ENCODE data around the gene PUM2.

The PUM2 gene

DNA sequence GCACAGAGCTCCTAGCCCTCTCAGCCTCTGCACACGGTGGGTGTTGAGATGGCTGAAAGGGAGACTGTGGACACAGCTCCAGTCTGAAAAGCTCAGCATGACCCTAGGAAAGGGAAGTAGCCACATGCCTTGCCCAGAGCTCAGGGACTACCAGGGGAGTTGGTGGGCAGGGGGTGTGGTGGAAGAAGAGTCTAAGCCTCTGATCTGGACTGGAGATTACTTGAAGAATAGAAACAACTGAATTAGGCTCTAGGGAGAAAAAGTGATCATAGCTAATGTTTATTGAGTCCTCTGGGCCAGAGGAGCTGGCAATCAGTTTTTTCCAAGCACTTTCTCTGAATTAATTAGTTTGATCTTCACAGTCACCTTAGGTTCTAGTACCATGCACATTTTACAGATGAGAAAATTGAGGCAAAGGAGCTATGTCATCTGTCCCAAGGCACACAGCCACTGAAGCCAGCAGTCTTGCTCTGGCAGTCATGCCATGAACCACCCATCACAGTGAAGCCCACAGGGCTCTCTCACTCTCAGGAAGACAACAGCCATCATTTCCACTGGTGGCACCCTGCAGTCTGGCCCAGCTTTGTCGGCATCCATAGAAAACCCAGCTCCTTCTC is 136.0 kb downstream of the PUM2 start:
- ATAC-seq (no peak), DNase-seq (no peak)
- Mint-ChIP-seq H3K27ac (no peak overlapping the region), H3K4me3 (no peak overlapping the region), H3K27me3 (peaks cover 6% of the 10 kb centered on the region), H3K4me1 (no peaks in the 10 kb centered on the region), H3K9me3 (no peaks in the 10 kb centered on the region)

DNA sequence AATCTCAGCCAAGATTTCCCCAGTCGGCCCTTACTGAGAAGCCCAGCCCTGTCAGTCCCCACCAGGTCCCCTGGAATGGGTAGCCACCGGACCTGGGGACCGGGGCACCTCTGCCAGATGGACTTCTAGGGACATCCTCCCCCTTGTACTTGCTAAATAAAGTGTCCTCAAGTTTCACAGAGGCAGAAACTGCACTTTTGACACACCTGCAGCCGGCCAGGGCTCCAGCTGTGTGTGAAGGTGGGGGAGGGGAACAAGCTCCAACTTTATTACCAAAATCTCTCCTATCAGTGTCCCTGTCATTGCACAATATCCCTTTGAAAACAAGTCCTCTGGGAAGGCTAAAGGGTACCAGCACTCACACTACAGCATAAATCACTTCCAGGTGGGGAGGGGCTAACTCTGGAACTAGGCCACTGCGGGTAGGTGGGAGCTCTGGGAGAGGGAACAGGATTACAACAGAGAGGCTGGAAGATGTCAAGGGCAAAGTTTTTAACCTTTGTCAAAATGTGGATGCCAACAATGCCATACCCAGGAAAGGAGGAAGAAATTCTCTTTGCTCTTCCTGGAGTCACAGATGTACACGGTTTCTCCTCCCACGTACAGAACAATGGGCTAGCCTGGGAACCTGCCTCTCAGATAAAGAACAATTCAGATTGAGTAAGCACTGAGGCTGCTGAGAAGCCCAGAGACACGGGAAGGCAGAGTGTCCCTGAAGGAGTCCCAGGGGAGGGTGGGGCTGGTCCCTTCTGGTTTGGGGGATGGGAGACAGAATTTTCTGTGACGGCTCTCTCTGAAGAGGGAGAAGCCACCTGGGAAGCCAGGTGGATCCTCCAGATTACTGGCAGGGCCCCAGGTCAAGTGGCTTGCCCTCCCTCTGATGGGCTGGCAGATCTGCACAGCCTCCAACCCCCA is 136.7 kb downstream of the PUM2 start:
- Mint-ChIP-seq H3K4me1 (no peaks in the 10 kb centered on the region), H3K27ac (no peak overlapping the region), H3K9me3 (no peaks in the 10 kb centered on the region), H3K27me3 (no peaks in the 10 kb centered on the region), H3K4me3 (no peak overlapping the region)
- DNase-seq (no peak), ATAC-seq (no peak)

DNA sequence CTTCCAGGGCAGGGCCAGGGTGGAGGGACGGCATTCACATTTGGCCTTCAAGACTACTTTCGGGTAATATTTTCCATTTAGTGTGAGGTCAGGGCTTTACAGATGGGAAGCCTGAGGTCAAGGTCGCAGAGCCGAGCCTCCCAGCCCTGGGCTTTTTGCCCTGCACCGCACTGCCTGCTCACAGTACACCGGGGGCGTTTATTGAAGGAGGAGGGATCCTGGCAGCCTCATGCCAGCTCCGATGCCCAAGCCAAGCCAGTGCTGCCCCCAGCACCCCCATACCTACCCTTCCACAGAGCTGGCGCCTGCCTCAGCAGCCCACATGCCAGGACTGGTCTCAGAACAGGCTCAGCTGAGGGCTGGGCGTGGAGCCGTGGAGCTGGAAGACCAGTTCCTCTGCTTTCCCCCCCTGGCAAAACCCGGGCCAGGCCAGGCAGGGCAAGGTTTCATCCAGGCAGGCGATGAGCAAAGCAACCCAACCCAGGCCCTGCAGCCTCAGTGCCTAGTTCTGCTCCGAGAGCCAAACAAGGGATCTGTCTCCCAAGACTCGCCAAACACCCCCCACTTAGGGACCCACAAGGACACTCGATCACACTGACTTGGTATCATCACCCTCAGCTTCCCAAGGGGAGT is 137.7 kb downstream of the PUM2 start:
- Mint-ChIP-seq H3K4me1 (no peaks in the 10 kb centered on the region), H3K27me3 (no peaks in the 10 kb centered on the region), H3K9me3 (no peaks in the 10 kb centered on the region), H3K27ac (no peak overlapping the region), H3K4me3 (no peak overlapping the region)
- ATAC-seq = no peak
- no peak for DNase-seq

DNA sequence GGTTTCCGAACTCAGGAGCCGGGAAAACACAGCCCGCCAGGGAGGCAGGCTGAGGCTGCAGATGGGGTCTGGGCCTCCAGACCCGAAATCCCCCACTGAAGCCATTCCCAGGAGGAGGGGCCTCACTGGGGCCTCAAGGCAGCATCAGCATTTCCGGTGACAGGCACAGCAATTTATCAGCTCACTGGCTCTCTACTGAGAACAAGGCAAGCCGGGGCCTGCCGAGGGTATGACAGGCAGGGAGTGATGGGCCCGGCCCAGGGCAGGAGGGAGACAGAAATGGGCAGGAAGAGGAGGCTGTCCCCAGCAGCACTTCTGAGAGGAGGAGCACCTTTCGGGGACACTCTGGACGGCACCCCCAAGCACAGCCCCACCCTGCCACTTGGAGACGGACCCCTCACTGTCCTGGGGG is 138.2 kb downstream of the PUM2 start:
- no peaks in the 10 kb centered on the region for H3K27me3 Mint-ChIP-seq
- H3K4me3 Mint-ChIP-seq = no peak overlapping the region
- no peaks in the 10 kb centered on the region for H3K9me3 Mint-ChIP-seq
- DNase-seq = no peak
- H3K4me1 Mint-ChIP-seq = no peaks in the 10 kb centered on the region
- ATAC-seq = no peak
- H3K27ac Mint-ChIP-seq = peak overlapping the region in 1 of 2 donors; percentile 19

DNA sequence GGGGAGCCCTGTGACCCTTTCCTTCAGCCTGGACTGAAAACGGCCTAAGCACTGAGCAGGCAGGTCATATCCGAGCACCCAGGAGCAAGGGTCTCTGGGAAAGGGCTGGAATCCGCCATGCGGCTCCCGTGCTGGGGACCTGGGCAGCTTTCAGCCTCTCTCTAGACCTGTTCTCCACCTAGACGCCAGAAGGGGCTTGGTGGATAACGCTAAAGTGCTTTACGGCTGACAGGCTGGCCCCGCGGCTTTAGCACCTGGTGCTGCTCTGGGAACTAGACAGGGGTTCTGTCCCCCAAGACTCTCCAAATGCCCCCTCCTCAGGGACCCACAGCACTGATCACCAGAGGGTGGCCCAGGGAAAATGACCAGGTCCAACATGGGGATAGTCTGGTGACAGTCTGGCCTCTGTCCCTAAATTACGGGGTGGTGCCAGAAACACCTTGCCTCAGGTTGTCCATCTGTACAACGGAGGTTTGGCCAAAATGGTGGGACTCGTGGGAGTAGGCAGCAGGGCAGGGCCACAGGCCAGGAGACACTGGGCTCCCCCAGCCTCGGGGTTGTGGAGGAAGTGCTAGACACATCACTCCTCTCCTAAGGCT is 138.7 kb downstream of the PUM2 start:
- H3K4me1 Mint-ChIP-seq = no peaks in the 10 kb centered on the region
- DNase-seq (no peak), ATAC-seq (no peak)
- H3K27ac Mint-ChIP-seq = peak overlapping the region in 1 of 2 donors; percentile 13
- H3K9me3 Mint-ChIP-seq = no peaks in the 10 kb centered on the region
- no peak overlapping the region for H3K4me3 Mint-ChIP-seq
- H3K27me3 Mint-ChIP-seq = no peaks in the 10 kb centered on the region

DNA sequence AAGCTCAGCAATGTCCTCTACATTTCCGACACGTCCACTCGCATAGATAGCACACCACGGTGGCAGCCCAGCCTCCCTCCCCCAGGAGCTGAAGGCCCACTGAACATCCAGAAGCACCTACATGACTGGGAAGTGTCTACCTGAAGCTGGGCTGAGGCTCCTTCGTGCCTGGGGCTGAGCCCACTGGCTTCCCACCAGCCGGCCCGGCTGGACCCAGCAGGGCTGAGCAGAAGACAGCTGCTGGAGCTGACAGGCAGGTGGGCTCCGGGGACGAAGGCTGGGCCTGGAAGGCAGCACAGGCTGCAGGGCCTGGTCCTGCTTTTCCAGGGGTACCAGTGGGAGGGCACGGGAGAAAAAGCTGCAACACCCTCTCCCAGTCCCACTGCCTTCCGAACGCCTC is 139.2 kb downstream of the PUM2 start:
- Mint-ChIP-seq H3K27ac (peak overlapping the region in 1 of 2 donors; percentile 13), H3K9me3 (no peaks in the 10 kb centered on the region), H3K4me1 (no peaks in the 10 kb centered on the region), H3K4me3 (no peak overlapping the region), H3K27me3 (no peaks in the 10 kb centered on the region)
- ATAC-seq (no peak), DNase-seq (no peak)

DNA sequence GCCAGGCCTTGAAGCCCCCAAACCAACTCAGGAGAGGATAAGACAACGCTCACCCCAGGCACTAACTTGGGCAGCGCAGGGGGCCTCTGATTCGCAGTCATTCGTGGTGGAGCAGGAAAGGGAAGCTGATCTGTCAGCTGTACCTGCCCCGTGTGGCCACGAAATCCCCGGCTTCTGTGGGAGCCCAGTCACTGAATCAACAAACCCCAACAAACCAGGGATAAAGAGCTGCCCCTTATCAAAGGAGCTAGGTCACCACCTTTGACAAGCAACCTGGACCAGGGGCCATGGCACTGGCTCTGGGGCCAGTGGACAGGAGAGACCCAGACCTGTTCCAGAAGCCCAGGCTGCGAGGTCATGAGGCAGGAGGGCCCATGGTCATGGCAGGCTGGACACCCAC is 140.2 kb downstream of the PUM2 start:
- no peak overlapping the region for H3K27ac Mint-ChIP-seq
- H3K9me3 Mint-ChIP-seq = no peaks in the 10 kb centered on the region
- H3K4me1 Mint-ChIP-seq = no peaks in the 10 kb centered on the region
- H3K4me3 Mint-ChIP-seq = no peak overlapping the region
- DNase-seq = no peak
- H3K27me3 Mint-ChIP-seq = no peaks in the 10 kb centered on the region
- ATAC-seq = no peak

DNA sequence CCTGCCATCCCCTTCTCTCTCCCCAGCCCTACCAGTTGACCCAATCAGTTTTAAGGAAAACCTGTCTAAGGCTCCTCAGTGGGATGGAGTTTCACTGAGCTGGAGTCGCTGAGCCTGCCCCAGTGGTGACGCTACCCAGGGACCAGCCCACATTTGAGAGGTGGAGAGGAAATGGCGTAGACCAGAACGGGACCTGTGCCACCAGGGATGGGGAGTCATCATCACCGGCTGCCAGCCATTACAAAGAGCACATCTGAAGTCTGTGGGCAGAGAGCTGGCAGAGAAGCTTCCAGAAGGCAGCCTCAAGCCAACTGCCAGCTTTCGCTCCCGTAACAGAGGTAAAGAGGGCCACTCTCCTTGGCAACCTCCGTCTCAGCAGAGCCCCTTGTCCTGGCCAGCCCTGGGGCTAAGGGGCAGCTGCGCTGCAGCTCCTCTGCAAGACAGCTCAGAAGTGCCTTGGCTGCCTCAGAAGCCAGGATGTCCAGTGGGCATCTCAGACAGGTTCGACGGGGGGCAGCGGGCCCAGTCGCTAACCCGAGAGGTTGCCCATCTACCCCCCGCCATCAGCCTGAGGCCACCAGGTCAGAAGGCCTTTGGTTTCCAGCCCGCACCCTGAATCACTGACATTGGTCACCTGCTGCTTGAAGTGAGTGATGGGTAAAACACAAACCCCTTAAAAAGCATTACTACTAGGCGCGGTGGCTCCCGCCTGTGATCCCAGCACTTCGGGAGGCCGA is 141.1 kb downstream of the PUM2 start:
- no peaks in the 10 kb centered on the region for H3K4me1 Mint-ChIP-seq
- no peaks in the 10 kb centered on the region for H3K27me3 Mint-ChIP-seq
- H3K4me3 Mint-ChIP-seq = no peak overlapping the region
- no peak for ATAC-seq
- no peak overlapping the region for H3K27ac Mint-ChIP-seq
- H3K9me3 Mint-ChIP-seq = no peaks in the 10 kb centered on the region
- no peak for DNase-seq

DNA sequence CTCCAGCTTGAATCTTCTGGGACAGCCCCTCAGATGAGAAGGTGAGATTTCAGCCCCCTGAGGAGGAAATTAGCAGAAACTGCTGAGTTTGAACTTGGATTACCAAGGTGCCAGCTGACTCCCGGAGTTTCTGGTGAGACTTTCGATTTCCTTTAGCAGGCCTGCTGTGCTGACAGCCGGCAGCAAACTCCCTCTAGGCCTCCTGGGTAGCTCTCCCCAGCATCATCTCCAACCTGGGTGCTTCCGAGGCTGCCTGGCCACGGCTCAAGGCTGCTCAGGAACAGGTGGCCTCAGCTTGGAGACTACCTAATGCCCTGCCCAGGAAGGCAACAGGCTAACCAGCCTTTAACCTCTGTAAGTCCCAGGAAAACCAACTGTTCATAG is 142.2 kb downstream of the PUM2 start:
- no peak for DNase-seq
- Mint-ChIP-seq H3K4me1 (no peaks in the 10 kb centered on the region), H3K27me3 (no peaks in the 10 kb centered on the region), H3K27ac (no peak overlapping the region), H3K4me3 (no peak overlapping the region), H3K9me3 (no peaks in the 10 kb centered on the region)
- ATAC-seq = no peak

DNA sequence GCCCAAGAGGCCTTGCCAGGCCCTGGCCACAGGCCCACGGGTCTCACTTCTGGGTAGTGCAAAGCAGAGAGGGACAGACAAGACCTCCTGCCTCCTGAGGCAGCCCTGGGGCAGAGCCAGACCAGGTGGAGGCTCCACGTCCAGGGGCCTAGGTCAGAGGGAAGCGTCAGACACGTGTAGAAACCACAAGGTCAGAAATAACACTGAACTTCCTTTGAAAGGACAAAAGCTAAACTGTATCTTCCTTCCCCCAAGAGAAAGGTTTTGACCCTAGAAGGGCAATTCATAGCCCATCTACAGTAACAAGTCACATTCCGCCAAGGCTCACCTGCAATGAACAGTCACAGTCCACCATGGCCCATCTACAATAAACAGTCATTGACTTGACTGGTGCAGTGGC is 143.6 kb downstream of the PUM2 start:
- Mint-ChIP-seq H3K27me3 (no peaks in the 10 kb centered on the region), H3K27ac (no peak overlapping the region), H3K9me3 (no peaks in the 10 kb centered on the region), H3K4me1 (no peaks in the 10 kb centered on the region), H3K4me3 (no peak overlapping the region)
- no peak for ATAC-seq
- DNase-seq = no peak

DNA sequence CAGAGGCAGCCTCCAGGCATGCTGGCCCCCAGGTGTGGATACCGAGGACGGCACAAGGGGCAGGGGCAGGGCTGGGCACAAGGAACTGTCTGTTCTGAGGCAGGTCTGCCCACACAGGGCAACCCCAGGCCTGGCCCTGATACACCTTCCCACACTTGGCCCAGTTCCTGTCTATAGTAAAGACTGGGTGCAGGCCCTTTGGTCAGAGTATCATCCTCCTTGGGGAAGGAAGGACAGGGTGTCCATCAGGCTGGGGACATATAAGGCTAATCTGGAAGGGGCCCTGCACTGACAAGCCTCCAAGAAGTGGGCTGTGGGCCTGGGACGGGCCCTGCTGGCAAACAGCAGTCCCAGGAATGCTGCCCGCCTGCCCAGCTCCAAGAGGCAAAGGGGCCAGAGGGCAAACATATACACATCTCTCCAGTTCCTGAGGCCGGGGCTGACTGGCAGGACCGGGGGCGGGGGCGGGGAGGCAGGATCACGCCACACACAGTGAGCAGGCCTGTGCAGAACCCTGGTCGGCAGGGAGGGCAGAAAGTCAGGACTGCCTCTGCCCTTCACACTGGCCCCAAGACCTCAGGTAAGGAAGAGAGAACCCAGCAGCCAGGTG is 144.6 kb downstream of the PUM2 start:
- Mint-ChIP-seq H3K4me1 (no peaks in the 10 kb centered on the region), H3K4me3 (no peak overlapping the region), H3K27me3 (no peaks in the 10 kb centered on the region), H3K27ac (no peak overlapping the region), H3K9me3 (no peaks in the 10 kb centered on the region)
- DNase-seq = no peak
- ATAC-seq = no peak

DNA sequence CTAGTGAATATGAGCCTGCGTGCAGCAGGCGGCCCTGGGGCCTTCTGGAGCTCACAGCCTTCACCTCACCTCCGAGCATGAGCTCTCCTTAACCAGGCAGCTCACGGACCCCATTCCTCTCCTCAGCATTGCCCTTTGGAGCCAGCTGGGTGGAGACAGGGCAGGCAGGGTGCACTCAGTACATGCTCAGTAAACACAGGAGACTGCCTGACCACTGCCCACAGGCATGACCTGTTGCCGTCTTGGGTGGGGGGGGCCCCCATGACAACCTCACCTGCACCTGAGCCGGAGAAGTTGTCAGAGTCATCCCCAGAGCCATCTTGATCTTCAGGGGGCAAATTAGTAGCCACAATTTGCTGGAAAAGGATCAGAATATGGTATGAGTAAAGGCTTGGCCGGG is 145.6 kb downstream of the PUM2 start:
- H3K4me3 Mint-ChIP-seq = no peak overlapping the region
- H3K4me1 Mint-ChIP-seq = no peaks in the 10 kb centered on the region
- no peak overlapping the region for H3K27ac Mint-ChIP-seq
- ATAC-seq (no peak), DNase-seq (no peak)
- no peaks in the 10 kb centered on the region for H3K9me3 Mint-ChIP-seq
- H3K27me3 Mint-ChIP-seq = no peaks in the 10 kb centered on the region

DNA sequence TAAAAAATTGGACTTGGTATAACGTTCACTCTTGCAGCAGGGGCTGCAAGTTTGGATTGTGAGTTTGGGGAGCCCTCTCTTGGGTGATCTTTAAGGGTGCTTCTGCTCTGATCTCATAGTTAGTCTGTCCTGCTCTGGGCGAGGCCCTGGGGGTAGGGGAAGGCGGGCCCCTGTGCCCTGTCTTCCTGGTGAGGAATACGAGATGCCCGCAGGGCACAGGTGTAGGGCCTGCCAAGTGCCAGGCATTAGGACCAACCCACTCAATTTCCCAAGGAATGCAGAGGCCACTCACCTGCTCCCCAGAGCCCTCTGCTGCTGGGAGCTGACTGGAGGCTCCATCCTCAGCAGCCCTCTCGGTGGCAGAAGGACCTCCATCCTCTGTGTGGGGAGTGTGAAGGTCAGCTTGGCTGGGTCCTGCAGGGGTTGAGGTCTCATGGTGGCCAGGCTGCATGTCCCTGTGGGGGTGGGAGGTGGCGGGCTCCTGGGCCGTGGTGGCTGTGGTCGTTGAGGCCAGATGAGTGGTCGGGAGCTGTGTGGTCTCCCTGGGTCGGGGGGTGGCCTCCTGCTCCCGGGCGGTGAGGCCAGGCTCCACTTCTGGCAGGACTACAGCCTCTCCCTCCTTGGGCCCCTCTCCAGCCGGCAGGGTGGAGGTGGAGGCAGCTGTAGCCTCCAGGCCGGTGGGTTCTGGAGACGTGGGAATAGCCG is 147.0 kb downstream of the PUM2 start:
- Mint-ChIP-seq H3K27ac (peak overlapping the region in 1 of 2 donors; percentile 27), H3K9me3 (no peaks in the 10 kb centered on the region), H3K4me3 (no peak overlapping the region), H3K27me3 (peaks cover 10% of the 10 kb centered on the region), H3K4me1 (no peaks in the 10 kb centered on the region)
- ATAC-seq = no peak
- no peak for DNase-seq

DNA sequence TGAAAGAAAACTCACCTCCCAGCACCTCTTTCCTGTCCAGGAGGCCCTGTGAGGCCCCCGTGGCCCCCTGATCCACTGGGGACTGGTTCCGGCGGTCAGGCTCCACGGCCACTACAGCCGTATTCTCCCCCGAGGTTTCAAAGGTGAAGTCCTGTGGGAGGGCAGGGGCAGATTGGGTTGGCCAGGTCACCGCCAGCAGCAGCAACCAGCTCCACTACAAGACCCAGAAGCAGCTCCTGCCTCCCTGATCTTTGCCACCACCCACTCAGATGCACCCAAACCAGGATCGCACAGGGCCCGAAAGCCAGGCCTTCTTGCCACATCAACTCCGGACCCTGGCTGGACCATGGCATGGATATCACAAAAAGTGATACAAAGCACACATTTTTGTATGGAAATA is 147.6 kb downstream of the PUM2 start:
- ATAC-seq (no peak), DNase-seq (no peak)
- no peak overlapping the region for H3K4me3 Mint-ChIP-seq
- no peaks in the 10 kb centered on the region for H3K4me1 Mint-ChIP-seq
- no peak overlapping the region for H3K27ac Mint-ChIP-seq
- peaks cover 11% of the 10 kb centered on the region for H3K27me3 Mint-ChIP-seq
- H3K9me3 Mint-ChIP-seq = no peaks in the 10 kb centered on the region

DNA sequence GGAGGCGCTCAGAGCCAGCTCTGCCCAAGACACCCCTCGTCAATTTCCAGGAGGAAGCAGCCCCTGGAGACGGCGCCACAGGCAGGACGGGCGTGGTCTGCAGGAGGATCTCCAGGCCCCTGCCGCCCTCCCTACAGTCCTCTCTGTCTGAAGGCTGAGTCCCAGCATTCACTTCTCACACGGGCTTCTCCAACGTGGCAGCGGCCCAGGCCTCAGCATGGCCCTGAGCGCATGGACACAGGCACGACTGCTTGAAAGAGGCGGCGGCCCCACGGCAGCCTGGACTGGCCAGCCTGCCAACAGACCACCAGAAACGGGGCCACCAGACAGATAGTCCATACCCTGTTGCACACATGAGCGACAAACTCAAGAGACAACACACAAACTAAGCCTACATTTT is 149.0 kb downstream of the PUM2 start:
- Mint-ChIP-seq H3K4me1 (no peaks in the 10 kb centered on the region), H3K9me3 (no peaks in the 10 kb centered on the region)

More for the DNA sequence above, 149.0 kb downstream of the PUM2 start:
- ATAC-seq = no peak
- Mint-ChIP-seq H3K27me3 (peaks cover 11% of the 10 kb centered on the region), H3K4me3 (no peak overlapping the region), H3K27ac (no peak overlapping the region)
- no peak for DNase-seq

Measured in stimulated activated naive CD8-positive, alpha-beta T cell treated with anti-CD3 and anti-CD28 coated beads, Interleukin-15, amount 100 ng/mL, for 72 hours (primary cell).